Measurements from ENCODE around the gene TXNL4B. TPM values are rescaled to one million over a fixed set of nuclear protein-coding genes. Genes with fewer than 3 reads are reported as not detected.

The TXNL4B gene
- total and polyA plus RNA-seq, 9 of the 15 experiments (the other 6 are each of a cell fraction or from before 2014, with no cell fraction given) = 11.9 to 38.0 (median 22.3) TPM

GRCh38 chr16:72138064-72138572, 44.7 kb upstream of the TXNL4B start:
- DNase-seq (ENCODE audit: extremely low read depth in 1 of 4, low spot score in 3 of 4) (no peak), ATAC-seq (no peak), FAIRE-seq (no peak)
- no peak overlapping the region for H3K4me2 ChIP-seq (ENCODE audit: insufficient read depth, low read length)
- BruUV-seq (replicated peaks) = no TSS peak
- no peak overlapping the region for H3K9ac ChIP-seq (ENCODE audit: insufficient read depth in 1 of 2, low read depth in 2 of 2, low read length in 2 of 2)
- CTCF ChIA-PET (ENCODE audit: low intra/inter-chr PET ratio) = no interaction called here
- POLR2A ChIA-PET = no interaction called here
- no peaks in the 10 kb centered on the region for H3K36me3 ChIP-seq (ENCODE audit: control insufficient read depth, insufficient read depth, low read length)
- H3K4me1 ChIP-seq (replicated peaks in 1 of 2; ENCODE audit: control insufficient read depth in 2 of 2, insufficient read depth in 2 of 2, low read length in 2 of 2) = no peaks in the 10 kb centered on the region
- H3K4me3 ChIP-seq = no peak overlapping the region
- intact Hi-C loops (cut with micrococcal nuclease) (loop anchor here (10.0 kb wide), 1 partner anchor 87 kb away; no protein-coding TSS in a partner anchor), in situ Hi-C loops (cut with MboI) (no loop called here)
- no peaks in the 10 kb centered on the region for H3K9me3 ChIP-seq (replicated peaks; ENCODE audit: control insufficient read depth, insufficient read depth, low read depth, low read length)
- H2AFZ ChIP-seq (ENCODE audit: low read depth, low read length) = no peak overlapping the region
- H3K79me2 ChIP-seq (ENCODE audit: control insufficient read depth, insufficient read depth, low read length) = no peaks in the 10 kb centered on the region
- no peaks in the 10 kb centered on the region for H3K9me1 ChIP-seq (ENCODE audit: control insufficient read depth, insufficient read depth, low read length)
- peaks cover 0 to 35% of the 10 kb centered on the region in 2 experiments; a peak in 4 of 5 replicates for H3K27me3 ChIP-seq (ENCODE audit: control insufficient read depth in 2 of 2, insufficient read depth in 2 of 2, low read length in 2 of 2)
- no peaks in the 10 kb centered on the region for H4K20me1 ChIP-seq (replicated peaks; ENCODE audit: control insufficient read depth, insufficient read depth, low read length)
- WGBS (ENCODE audit: insufficient coverage, low coverage, missing lambda C conversion rate) = 3% methylated on average over 4 of the region's 4 CpGs
- no peak overlapping the region for H3K27ac ChIP-seq (ENCODE audit: extremely low read depth, low read depth, low read length)
- TF ChIP-seq, protein P1, sequence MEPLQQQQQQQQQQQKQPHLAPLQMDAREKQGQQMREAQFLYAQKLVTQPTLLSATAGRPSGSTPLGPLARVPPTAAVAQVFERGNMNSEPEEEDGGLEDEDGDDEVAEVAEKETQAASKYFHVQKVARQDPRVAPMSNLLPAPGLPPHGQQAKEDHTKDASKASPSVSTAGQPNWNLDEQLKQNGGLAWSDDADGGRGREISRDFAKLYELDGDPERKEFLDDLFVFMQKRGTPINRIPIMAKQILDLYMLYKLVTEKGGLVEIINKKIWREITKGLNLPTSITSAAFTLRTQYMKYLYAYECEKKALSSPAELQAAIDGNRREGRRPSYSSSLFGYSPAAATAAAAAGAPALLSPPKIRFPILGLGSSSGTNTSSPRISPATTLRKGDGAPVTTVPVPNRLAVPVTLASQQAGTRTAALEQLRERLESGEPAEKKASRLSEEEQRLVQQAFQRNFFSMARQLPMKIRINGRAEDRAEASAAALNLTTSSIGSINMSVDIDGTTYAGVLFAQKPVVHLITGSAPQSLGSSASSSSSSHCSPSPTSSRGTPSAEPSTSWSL (CRISPR knock-in tag; IDR thresholded peaks at IDR 0.05; ENCODE audit: borderline replicate concordance) = no peak
- TF ChIP-seq, protein P2, sequence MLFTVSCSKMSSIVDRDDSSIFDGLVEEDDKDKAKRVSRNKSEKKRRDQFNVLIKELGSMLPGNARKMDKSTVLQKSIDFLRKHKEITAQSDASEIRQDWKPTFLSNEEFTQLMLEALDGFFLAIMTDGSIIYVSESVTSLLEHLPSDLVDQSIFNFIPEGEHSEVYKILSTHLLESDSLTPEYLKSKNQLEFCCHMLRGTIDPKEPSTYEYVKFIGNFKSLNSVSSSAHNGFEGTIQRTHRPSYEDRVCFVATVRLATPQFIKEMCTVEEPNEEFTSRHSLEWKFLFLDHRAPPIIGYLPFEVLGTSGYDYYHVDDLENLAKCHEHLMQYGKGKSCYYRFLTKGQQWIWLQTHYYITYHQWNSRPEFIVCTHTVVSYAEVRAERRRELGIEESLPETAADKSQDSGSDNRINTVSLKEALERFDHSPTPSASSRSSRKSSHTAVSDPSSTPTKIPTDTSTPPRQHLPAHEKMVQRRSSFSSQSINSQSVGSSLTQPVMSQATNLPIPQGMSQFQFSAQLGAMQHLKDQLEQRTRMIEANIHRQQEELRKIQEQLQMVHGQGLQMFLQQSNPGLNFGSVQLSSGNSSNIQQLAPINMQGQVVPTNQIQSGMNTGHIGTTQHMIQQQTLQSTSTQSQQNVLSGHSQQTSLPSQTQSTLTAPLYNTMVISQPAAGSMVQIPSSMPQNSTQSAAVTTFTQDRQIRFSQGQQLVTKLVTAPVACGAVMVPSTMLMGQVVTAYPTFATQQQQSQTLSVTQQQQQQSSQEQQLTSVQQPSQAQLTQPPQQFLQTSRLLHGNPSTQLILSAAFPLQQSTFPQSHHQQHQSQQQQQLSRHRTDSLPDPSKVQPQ (CRISPR knock-in tag; IDR thresholded peaks at IDR 0.05; ENCODE audit: borderline replicate concordance) = no peak
- no peak for TF ChIP-seq MTA1 (IDR thresholded peaks at IDR 0.05; ENCODE audit: borderline replicate concordance)
- TF ChIP-seq, protein P3, sequence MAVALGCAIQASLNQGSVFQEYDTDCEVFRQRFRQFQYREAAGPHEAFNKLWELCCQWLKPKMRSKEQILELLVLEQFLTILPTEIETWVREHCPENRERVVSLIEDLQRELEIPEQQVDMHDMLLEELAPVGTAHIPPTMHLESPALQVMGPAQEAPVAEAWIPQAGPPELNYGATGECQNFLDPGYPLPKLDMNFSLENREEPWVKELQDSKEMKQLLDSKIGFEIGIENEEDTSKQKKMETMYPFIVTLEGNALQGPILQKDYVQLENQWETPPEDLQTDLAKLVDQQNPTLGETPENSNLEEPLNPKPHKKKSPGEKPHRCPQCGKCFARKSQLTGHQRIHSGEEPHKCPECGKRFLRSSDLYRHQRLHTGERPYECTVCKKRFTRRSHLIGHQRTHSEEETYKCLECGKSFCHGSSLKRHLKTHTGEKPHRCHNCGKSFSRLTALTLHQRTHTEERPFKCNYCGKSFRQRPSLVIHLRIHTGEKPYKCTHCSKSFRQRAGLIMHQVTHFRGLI (CRISPR knock-in tag; IDR thresholded peaks at IDR 0.05) = no peak
- TF ChIP-seq ZNF551 (CRISPR knock-in tag; IDR thresholded peaks at IDR 0.05) = no peak
- no peak for TF ChIP-seq SNRNP70 (optimal IDR thresholded peaks at IDR 0.05; ENCODE audit: low read depth, low read length)
- TF ChIP-seq, protein P4, sequence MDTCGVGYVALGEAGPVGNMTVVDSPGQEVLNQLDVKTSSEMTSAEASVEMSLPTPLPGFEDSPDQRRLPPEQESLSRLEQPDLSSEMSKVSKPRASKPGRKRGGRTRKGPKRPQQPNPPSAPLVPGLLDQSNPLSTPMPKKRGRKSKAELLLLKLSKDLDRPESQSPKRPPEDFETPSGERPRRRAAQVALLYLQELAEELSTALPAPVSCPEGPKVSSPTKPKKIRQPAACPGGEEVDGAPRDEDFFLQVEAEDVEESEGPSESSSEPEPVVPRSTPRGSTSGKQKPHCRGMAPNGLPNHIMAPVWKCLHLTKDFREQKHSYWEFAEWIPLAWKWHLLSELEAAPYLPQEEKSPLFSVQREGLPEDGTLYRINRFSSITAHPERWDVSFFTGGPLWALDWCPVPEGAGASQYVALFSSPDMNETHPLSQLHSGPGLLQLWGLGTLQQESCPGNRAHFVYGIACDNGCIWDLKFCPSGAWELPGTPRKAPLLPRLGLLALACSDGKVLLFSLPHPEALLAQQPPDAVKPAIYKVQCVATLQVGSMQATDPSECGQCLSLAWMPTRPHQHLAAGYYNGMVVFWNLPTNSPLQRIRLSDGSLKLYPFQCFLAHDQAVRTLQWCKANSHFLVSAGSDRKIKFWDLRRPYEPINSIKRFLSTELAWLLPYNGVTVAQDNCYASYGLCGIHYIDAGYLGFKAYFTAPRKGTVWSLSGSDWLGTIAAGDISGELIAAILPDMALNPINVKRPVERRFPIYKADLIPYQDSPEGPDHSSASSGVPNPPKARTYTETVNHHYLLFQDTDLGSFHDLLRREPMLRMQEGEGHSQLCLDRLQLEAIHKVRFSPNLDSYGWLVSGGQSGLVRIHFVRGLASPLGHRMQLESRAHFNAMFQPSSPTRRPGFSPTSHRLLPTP (IDR thresholded peaks at IDR 0.05; ENCODE audit: borderline replicate concordance, extremely low read depth, insufficient read length) = no peak
- TF ChIP-seq ZBTB17 (CRISPR knock-in tag; IDR thresholded peaks at IDR 0.05) = no peak
- no peak for TF ChIP-seq STAT5B (CRISPR knock-in tag; IDR thresholded peaks at IDR 0.05)
- TF ChIP-seq ZC3H11A (IDR thresholded peaks at IDR 0.05; ENCODE audit: low read depth, low read length) = no peak
- TF ChIP-seq E2F4 (CRISPR knock-in tag; IDR thresholded peaks at IDR 0.05; ENCODE audit: low read depth) = no peak
